ENCODE results near the gene LRRTM3.

Gene LRRTM3

GRCh38 chr10:66934711-66935110 is 8.9 kb downstream of the LRRTM3 start:
- DNase-seq (ENCODE audit: low spot score): no peak

GRCh38 chr10:66940965-66941364 is 15.1 kb downstream of the LRRTM3 start:
- DNase-seq (ENCODE audit: low spot score): no peak

- no peak for DNase-seq (ENCODE audit: low spot score)
Measured at GRCh38 chr10:66941491-66941890, 15.7 kb downstream of the LRRTM3 start.

GRCh38 chr10:66942407-66942806 is 16.6 kb downstream of the LRRTM3 start:
- DNase-seq (ENCODE audit: low spot score): no peak

- DNase-seq (ENCODE audit: low spot score): no peak
Measured at GRCh38 chr10:66943590-66943989, 17.8 kb downstream of the LRRTM3 start.

GRCh38 chr10:66951896-66952295 is 26.1 kb downstream of the LRRTM3 start:
- DNase-seq (ENCODE audit: low spot score): no peak

GRCh38 chr10:66958466-66958865 is 32.6 kb downstream of the LRRTM3 start:
- DNase-seq (ENCODE audit: low spot score): no peak

GRCh38 chr10:66964946-66965345 is 39.1 kb downstream of the LRRTM3 start:
- no peak for DNase-seq (ENCODE audit: low spot score)

- no peak for DNase-seq (ENCODE audit: low spot score)
Measured at GRCh38 chr10:66980246-66980815, 54.5 kb downstream of the LRRTM3 start.

GRCh38 chr10:66981361-66982052 is 55.7 kb downstream of the LRRTM3 start:
- no peak for DNase-seq (ENCODE audit: low spot score)

- DNase-seq (ENCODE audit: low spot score): no peak
Measured at GRCh38 chr10:66982053-66982420, 56.2 kb downstream of the LRRTM3 start.

- no peak for DNase-seq (ENCODE audit: low spot score)
Measured at GRCh38 chr10:66982792-66983474, 57.1 kb downstream of the LRRTM3 start.

- DNase-seq (ENCODE audit: low spot score): no peak
Measured at GRCh38 chr10:66983475-66983818, 57.6 kb downstream of the LRRTM3 start.

- no peak for DNase-seq (ENCODE audit: low spot score)
Measured at GRCh38 chr10:66990143-66990830, 64.5 kb downstream of the LRRTM3 start.

- DNase-seq (ENCODE audit: low spot score): no peak
Measured at GRCh38 chr10:66996996-66997395, 71.2 kb downstream of the LRRTM3 start.

- no peak for DNase-seq (ENCODE audit: low spot score)
Measured at GRCh38 chr10:66999762-67000545, 74.1 kb downstream of the LRRTM3 start.

GRCh38 chr10:67004690-67005089 is 78.9 kb downstream of the LRRTM3 start:
- DNase-seq (ENCODE audit: low spot score): no peak

- DNase-seq (ENCODE audit: low spot score): no peak
Measured at GRCh38 chr10:67005981-67006380, 80.1 kb downstream of the LRRTM3 start.

- no peak for DNase-seq (ENCODE audit: low spot score)
Measured at GRCh38 chr10:67011480-67011879, 85.6 kb downstream of the LRRTM3 start.

GRCh38 chr10:67011981-67012380 is 86.1 kb downstream of the LRRTM3 start:
- no peak for DNase-seq (ENCODE audit: low spot score)

GRCh38 chr10:67015225-67015624 is 89.4 kb downstream of the LRRTM3 start:
- DNase-seq (ENCODE audit: low spot score): no peak

GRCh38 chr10:67017218-67017617 is 91.4 kb downstream of the LRRTM3 start:
- DNase-seq (ENCODE audit: low spot score): no peak
